HTR-8/SVneo (cell line): ENCODE results near the gene MXD4.
"Not testable (repeated sequence)": the region's sequence is repeated elsewhere in the genome, so short reads cannot be mapped to it uniquely, and the experiment has no call there.

Experiments
- DNase-seq: peaks from one replicate; pipeline ENCODE4 v3.0.0; 2011; ENCODE audit warnings: low spot score, mixed read lengths; ENCODE audit not compliant: insufficient read length
- FAIRE-seq: peaks from 2 replicates; lab custom pipeline; 2011; peaks lifted over from hg19 to GRCh38; lab: Jason Lieb, UNC

The MXD4 gene

DNA sequence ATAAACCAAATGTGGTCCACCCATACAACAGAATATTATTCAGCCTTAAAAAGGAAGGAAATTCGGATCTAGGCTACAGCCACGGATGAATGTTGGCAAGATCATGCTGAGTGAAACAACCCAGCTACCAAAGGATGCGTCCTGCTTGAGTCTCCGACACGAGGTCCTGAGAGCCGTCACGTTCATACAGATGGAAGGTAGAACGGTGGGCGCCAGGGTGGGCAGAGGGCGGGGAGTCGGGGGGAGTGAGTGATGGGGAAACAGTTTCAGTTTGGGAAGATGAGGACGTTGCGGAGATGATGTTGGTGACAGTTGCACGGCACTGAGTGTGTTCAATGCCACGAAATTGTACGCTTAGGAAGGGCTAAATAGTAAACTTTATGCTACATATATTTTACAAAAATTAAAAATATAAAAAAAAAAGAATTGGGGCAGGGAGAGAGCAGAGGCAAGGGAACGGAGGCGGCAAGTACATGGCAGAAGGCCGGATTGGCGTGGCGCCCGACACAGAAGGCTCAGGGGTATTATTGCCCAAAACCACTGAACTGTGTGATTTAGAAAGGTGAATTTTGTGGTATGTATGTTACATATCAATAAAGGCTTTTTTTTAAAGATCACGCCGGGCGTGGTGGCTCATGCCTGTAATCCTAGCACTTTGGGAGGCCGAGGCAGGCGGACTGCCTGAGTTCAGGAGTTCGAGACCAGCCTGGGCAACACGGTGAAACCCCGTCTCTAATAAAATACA lies 14.8 kb upstream of the MXD4 start:
- FAIRE-seq: no peak
- no peak for DNase-seq

DNA sequence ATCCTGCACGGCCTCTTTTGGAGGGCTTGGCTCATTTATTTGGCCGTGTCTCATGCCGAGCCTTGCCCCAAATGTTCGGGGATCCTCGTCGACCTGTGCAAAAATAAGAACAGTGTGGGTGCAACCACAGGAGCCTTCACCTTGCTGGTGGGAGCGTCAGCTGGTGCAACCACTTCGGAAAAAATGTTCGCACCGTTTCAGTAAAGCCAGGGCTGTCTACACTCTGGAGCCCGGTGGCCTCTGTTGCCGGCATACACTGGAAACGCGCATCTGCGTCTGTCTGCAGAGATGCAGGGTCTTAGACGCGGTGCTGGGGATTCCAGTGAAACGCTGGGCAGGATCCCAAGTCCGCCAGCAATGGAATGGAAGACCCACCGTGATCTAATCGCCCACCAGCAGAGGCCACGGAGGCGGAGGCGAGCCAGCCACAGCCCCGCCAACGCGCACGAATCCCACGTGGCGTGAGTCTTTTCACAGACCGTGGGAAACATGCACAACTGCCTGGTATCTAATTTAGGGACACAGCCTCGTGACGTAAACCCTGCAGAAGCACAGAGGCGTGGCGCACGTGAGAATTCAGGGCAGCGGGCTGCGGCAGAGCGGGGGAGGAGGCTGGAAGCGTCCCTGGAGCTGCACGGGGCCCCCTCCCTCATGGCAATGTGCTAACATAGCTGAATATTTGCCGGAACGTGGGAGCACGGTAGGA lies 13.8 kb upstream of the MXD4 start:
- FAIRE-seq (no peak), DNase-seq (no peak)

DNA sequence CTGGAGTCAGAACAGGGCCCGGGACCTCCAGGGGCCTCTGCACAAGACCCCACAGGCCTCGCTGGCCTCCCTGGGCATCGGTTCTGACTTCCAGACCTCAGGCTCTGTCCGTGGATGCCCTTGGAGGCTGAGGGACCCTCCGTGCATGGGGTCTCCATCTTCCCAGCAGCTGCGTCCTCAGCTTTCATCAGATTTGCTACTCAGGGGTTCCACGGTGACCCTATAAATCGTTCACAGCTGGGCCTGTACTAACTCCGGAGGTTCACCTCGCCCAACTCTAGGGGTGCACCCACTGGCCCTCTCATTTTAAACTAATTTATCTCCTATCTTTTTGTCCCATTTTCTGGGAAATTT lies 13.1 kb upstream of the MXD4 start:
- FAIRE-seq, DNase-seq: not testable (repeated sequence)

DNA sequence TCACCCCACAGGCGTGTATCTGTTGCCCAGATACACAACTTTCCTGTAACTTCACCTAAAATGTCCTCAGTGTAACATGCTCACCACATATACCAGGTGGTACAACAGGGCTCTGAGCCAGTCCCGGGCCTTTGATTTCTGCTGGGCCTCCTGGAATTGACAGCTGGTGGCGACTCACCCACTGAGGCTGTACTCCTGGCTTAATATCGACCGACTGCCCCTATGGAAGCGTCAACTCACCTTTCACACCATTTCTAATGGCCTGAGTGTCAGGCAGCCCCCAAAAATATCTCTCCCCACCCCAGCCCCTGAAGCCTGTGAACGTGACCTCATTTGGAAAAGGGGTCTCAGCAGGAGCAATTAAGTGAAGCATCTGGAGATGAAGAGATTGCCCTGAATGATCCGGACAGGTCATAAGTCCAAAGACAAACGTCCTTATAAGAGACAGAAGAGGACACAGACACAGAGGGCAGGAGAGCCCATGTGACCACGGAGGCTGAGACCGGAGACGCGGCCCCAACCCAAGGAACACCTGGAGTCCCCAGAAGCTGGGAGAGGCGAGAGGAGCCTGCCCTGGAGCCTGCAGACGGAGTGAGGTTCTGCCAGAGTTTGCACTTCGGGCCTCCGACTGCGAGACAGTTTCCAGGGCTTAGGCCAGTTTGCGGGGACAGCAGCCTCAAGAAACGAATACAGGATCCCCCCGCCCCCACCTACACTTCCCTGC lies 12.6 kb upstream of the MXD4 start:
- DNase-seq (no peak), FAIRE-seq (no peak)

DNA sequence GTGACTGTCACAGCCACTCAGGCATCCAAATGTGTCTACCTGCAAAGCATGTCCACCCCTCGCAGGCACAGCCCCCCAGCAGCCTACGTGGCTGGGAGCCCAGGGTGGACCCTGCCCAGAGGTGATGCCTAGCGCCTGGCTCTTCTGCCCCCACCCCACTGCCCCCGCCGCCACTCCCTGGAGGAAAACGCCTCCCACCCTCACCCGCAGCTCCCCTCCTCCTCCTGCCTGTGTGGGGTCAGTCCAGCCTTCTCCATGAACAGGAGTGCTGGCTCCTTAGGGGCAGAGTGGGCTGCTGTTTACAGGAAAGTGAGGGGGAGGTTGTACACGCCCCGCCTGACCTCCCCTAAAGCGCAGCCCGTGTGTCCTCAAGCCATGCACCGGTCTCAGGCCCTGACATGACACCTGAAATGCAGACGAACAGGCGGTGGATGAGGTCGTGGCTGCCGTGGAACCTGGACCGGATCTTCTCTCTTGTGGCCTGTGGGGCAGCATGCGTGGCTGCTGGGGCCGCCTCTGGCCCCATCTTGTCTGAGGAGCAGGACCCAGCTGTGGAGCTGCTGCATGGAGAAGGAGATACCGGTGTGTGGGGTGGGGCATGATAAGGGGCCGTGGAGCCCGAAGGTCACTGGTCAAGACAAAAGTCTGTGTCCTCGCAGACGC lies 11.9 kb upstream of the MXD4 start:
- FAIRE-seq: no peak
- DNase-seq: no peak

DNA sequence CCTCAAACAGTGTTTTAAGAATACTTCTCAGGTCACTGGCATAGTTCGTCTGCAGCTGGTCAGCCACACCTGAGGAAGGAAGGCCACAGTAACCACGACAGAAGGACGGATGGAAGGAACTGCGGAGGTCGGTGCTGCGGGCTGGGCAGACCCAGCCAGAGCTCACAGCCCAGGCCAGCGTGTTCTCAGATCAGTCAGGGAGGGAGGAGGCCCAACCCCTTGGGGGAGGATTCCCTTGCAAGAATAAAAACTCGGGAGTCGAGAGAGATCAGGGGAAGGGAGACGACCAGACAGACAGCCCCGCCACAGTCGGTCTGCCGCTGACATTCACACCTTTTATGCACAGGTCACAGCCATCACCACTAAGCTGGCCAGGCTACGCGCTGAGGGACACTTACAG lies 11.3 kb upstream of the MXD4 start:
- DNase-seq (no peak), FAIRE-seq (no peak)

DNA sequence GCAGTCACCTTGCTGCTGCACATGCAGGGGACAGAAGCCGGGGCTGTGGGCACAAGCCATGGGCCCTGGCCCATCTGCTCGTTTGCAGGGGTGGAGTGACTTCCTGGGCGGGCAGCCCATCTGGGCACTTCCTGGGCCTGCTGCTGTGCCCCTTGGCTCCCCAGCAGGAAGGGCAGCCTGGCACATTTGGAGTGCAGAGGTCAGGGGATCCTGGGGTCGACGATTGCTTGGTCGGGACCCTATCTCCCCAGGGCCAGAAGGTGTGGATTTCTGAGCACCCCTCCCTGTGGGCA lies 10.9 kb upstream of the MXD4 start:
- FAIRE-seq (no peak), DNase-seq (no peak)

DNA sequence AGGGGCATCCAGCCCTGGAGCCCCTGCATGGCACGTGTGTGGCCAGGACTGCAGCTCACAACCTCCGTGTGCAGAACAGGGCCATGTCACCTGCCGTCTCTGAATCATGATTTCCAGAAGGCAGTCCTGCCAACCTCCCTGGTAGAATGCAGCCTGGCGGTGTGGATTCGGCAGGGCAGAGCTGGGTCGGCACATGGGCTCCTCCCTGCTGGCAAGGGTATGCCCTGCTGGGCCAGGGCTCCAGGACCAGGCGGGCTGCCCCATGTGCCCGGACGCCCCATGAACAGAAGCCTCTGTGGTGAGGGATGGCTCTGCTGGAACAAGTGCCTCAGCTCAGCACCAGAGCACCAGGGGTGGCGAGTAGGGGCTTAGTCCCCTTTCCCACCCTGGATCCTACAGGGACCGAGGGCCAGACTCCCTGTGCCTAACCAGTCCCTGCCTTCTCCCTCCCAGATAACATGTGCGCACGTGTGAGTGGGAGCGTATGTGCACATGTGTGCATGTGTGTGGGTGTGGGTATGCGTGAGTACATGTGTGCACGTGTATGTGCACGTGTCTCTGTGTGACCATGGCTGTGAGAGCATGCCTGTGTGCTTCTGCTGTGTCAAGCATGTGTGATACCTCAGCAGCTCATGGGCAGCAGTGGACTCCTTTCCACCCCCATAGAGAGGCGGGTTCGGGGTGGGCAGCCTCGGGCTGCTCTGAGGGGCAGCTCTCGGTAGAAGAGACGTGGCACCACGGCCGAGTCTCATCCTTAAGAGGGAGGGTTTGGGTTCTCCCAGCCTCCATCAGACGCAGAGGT lies 10.3 kb upstream of the MXD4 start:
- FAIRE-seq (peak; percentile 57), DNase-seq (no peak)

DNA sequence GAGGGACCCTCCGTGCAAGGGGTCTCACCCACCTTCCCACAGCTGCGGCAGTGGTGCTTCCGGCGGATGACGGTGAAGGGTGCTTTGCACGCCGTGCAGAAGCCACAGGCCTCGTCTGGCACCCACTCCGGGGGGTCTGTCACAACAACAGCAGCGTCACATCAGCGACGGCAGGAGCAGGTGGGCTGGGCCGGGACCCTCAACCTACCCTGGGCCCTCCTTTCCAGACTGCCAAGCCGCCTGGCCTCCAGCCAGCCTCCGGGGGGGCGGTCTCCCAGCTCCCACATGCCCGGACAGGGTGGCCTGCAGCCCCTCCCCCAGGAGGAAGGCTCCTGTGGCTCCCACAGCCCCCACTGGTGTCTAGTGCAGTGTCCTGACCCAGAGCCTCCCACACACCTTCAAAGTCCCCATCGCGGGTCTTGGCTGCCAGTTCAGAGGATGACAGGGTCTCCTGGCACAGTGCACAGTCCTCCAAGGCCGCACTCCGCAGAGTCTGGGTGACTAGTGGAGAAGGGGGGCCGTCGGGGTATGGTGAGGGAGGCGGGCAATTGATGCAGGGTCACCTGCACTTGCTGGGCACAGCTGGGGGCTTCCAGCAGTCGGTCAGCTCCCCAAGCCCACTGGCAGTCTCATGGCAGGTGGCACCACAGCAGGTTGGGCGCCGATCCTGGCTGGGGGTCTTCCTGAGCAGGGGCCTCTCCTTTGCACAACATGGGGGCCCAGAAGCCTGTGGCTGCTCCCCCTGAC lies 9.5 kb upstream of the MXD4 start:
- DNase-seq (no peak), FAIRE-seq (no peak)

DNA sequence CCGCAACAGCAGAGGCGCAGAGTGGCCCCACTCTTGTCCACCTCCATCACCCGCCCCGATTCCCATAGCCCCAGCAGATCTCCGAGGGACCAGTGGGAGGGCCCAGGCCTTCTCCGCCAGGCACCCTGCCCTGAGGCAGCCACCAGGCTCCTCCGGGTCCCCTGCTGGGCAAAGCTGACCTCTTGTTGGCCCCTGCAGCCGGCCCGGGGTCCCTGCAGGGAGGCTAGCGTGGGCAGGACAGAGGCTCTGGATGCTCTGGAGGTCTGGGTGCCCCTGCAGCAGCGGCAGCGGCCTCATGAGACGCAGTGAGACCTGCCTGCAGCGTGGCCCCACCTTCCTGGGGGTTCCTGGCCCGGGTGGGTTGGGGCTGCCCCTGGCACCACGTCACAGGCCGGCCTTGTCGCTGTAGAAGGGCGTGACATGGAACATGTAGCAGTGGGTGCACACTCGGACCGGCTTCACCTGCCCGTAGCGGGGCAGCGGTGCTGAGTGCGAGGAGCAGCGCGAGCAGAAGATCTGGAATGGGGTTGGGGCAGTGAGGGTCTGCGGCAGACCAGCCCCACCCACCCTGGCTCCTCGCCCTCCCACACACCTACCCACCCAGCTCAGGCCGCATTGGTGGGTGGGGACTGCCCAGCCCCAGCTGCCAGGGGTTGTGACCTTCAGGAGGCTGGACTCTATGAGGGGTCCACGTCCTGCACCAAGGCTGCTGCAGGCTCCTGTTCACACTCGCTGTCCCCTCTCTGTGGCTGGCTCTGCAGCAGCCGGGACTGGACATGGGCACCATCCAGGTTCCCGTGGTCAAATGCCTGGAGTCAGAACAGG lies 8.6 kb upstream of the MXD4 start:
- FAIRE-seq (no peak), DNase-seq (no peak)

DNA sequence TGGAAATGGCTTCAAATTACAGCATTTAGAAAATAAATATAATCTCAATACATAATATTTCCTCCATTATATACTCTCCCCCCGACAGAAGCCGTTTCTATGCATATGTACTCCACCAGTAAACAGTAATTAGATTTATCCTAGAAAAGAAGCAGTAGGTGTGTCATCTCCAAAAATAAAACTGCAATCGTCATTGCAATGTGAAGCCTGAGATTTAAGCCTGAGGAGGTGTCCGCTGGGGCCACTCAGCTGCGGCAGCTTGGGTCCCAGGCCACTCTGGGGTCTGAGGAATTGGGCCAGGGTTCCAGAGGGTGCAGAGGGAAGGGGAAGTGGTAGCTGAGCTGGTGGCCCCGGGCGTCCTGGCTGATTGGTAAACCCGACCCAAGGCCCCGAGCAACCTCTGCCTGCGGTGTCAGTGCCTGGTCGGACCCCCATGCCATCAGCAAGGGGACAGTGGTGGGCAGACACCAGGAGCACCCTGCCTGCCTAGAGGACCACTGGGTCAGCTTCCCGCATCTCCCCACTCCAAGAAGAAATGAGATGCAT lies 7.8 kb upstream of the MXD4 start:
- DNase-seq: no peak
- no peak for FAIRE-seq

DNA sequence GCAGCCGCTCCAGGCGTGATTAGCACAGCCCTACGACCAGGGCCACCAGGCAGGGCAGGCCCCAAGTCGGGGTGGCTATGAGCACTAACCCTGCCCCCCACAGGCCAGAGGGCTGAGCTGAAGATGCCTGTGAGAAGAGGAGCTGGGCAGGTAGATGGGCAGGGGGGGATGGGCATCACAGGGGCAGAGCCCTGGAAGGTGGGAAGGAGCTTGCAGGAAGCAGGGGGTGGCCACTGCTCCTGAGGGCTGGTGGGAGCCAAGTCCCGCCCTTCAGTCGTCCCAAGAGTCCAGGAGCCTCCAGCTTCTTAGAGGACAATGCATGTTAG lies 7.3 kb upstream of the MXD4 start:
- no peak for FAIRE-seq
- no peak for DNase-seq

DNA sequence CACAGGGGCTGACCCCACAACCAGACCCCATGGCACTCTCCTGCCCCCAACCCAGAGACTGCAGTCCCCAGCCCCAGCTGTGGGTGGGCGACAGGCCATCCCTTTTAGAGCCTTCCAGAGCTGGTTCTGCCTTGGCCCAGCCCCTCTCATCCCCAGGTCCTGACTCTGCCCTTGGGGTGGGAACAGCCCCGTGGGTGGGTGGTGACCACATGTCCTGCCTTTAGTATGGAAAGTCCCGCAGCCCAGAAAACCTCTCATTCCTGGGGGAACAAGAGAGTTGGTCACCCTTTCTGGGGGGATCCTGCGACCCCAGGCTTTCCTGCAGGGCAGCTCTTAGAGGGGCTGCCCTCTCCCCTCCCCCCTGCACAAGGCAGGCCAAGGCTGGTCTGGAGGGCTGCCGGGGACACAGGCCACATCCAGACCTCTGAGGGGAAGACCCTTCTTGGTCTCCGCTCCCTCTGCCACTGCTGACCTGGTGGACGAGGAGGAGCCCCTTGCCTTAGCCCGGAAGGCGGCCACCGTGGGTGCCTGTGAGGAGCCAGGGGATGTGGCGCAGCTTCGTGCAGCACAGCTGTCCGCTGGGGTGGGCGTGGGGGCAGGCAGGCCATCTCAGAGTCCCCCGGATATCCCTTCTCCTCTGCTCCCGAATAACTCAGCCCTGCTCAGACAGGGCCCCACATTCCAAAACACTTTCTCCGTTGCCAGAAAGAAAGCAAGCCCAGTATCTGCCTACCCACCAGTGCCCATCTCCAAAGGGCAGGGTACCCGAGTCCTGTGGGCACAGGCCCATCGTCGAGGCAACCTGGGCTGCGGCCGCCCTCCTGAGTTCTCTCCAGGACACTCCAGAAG lies 6.7 kb upstream of the MXD4 start:
- DNase-seq (no peak), FAIRE-seq (no peak)

DNA sequence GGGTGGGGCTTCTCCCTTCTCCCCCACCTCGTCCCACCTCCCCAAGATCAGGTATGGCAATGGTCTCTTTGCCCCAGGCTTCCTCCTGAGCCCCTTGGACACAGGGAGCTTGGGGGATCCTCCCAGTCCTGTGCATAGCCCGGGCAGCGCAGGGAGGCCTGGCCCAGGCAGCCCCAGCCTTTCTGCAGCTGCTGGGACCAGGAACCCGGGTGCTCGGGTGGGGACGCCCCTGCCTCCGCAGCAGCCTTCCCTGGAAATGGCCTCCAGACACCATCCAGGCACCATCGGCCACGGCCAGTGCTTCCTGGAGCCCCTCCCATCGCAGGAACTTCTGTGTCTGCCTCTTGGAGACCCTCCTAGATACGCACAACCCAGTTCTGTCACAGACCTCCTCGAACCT lies 5.9 kb upstream of the MXD4 start:
- DNase-seq: no peak
- no peak for FAIRE-seq

DNA sequence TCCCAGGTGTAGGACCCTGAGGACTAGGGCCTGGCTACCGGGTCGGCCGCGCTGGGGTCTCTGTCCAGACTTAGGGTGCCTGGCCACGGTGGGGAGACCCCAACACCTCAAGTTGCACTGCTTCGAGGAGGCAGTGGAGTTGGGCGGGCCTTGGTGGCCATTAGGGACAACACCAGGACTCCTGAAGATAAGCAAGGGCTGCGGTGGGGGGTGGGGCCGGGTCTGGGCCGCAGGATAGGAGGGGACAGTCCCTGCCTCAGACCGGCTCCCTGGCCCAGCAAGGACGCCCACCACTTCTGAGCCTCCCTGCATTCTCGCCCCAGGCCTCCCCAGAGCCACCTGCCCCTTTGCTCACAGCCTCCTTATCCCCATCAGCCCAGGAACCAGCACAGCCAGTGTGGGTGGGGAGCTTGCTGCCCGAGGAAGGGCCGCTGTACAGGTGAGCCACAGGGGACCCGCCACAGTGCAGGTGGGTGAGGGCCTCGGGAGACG lies 5.5 kb upstream of the MXD4 start:
- DNase-seq (no peak), FAIRE-seq (no peak)

DNA sequence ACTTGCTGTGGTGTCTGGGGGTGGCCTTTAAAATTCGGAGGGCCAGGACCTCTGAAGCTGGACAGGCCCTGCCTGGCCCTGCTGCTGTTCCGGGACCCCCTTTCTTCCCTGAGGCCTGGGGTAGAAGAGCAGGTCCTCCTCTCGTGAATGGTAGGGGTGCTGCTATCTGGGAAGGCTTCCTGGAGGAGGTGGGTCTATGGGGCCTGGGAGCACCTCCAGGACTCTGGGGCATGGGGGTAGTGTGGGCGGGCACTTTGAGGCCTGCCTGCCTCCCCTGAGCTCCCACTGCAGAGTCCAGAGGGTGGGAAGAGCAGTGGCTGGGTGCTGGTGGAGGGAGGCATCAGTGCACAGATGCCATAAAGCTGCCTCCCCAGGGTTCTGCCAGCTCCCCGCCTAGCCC lies 4.9 kb upstream of the MXD4 start:
- no peak for FAIRE-seq
- DNase-seq: no peak

DNA sequence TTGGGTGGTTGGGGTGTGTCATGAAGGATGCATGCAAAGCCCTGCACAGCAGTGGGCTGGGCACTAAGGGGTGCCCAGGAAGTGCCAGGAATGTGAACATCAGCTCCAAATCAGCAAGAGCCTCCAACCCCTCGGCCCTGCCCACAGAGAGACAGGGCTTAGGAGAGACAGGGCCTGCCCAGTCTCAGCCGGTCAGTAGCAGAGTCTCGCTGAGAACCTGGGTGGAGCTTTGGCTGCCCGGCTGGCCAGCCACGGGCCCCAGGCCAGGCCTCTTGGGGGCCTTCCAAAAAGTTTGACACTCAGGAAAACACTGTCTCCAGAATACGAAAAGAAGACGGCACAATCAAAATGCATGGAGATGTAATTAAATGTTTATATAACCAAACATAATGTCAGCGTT lies 4.3 kb upstream of the MXD4 start:
- no peak for DNase-seq
- FAIRE-seq: no peak
